MM.1S (cell line): ENCODE measurements around the gene ERF.

Source experiments
- DNase-seq: peaks from one replicate; pipeline ENCODE4 v3.0.0-alpha.2; 2015
- H2AFZ ChIP-seq: fragments of 300-600 bp; sonication (generic); 2 replicates; pipeline ENCODE4 v1.6.0; 2016; ENCODE audit warnings: antibody characterized with exemption, low read length
- H3F3A ChIP-seq: fragments of 300-600 bp; sonication (generic); 2 replicates; pipeline ENCODE4 v1.6.1; 2016; ENCODE audit warnings: mild to moderate bottlenecking, antibody characterized with exemption, low read length, moderate library complexity, mixed read lengths; ENCODE audit not compliant: insufficient read depth
- H3K27ac ChIP-seq: fragments of 300-600 bp; sonication (generic); 2 replicates; pipeline ENCODE4 v1.5.1; 2016; ENCODE audit warnings: mild to moderate bottlenecking, low read length
- H3K27me3 ChIP-seq: fragments of 300-600 bp; sonication (generic); replicated peaks from 2 replicates; pipeline ENCODE4 v1.6.0; 2016; ENCODE audit warnings: low read length; ENCODE audit not compliant: insufficient read depth
- H3K36me3 ChIP-seq: fragments of 300-600 bp; sonication (generic); replicated peaks from 2 replicates; pipeline ENCODE4 v1.6.1; 2016; ENCODE audit warnings: mild to moderate bottlenecking, low read length, mixed read lengths; ENCODE audit not compliant: insufficient read depth
- H3K4me1 ChIP-seq: fragments of 300-600 bp; sonication (generic); 2 replicates; pipeline ENCODE4 v1.6.1; 2016; ENCODE audit warnings: low read length, mixed read lengths
- H3K4me2 ChIP-seq: fragments of 300-600 bp; sonication (generic); 2 replicates; pipeline ENCODE4 v1.6.0; 2016; ENCODE audit warnings: low read depth, low read length
- H3K4me3 ChIP-seq: fragments of 300-600 bp; sonication (generic); 2 replicates; pipeline ENCODE4 v1.5.1; 2016; ENCODE audit warnings: low read length, mixed read lengths
- H3K79me2 ChIP-seq: fragments of 300-600 bp; sonication (generic); 2 replicates; pipeline ENCODE4 v1.6.1; 2016; ENCODE audit warnings: mixed run types, low read length, mixed read lengths
- H3K9ac ChIP-seq: fragments of 300-600 bp; sonication (generic); 2 replicates; pipeline ENCODE4 v1.6.1; 2016; ENCODE audit warnings: low read length, mixed read lengths
- H3K9me2 ChIP-seq: fragments of 300-600 bp; sonication (generic); replicated peaks from 2 replicates; pipeline ENCODE4 v1.6.1; 2016; ENCODE audit warnings: mild to moderate bottlenecking, low read length, mixed read lengths; ENCODE audit not compliant: insufficient read depth
- H3K9me3 ChIP-seq: fragments of 300-600 bp; sonication (generic); replicated peaks from 2 replicates; pipeline ENCODE4 v1.6.1; 2016; ENCODE audit warnings: mild to moderate bottlenecking, low read length, mixed read lengths; ENCODE audit not compliant: insufficient read depth
- H4K20me1 ChIP-seq: fragments of 300-600 bp; sonication (generic); 2 replicates; pipeline ENCODE4 v1.6.1; 2016; ENCODE audit warnings: mild to moderate bottlenecking, low read length, moderate library complexity, mixed read lengths; ENCODE audit not compliant: insufficient read depth
- EZH2 ChIP-seq: fragments of 300-600 bp; sonication (generic); optimal IDR thresholded peaks from 2 replicates; pipeline ENCODE3; 2017; ENCODE audit warnings: low read depth, mild to moderate bottlenecking, antibody characterized with exemption, low read length, mixed read lengths
- EZH2phosphoT487 ChIP-seq: fragments of 300-600 bp; sonication (generic); IDR thresholded peaks from 2 replicates; pipeline ENCODE4 v1.6.1; 2018; ENCODE audit warnings: antibody characterized with exemption, low read length
- TF ChIP-seq, protein P1 (sequence below): fragments of 300-600 bp; sonication (generic); IDR thresholded peaks from 2 replicates; pipeline ENCODE4 v1.5.1; 2016; ENCODE audit warnings: antibody characterized with exemption, low read length, mixed read lengths

The ERF gene

GRCh38 chr19:42242069-42242511, 12.8 kb downstream of the ERF start:
- H3K36me3 ChIP-seq, result no peaks in the 10 kb centered on the region
- H3K4me3 ChIP-seq, result peak overlapping the region; percentile 93
- peak overlapping the region; percentile 81 for H3K9ac ChIP-seq
- no peaks in the 10 kb centered on the region for H3K27me3 ChIP-seq
- peaks cover 21% of the 10 kb centered on the region for H3F3A ChIP-seq
- H3K79me2 ChIP-seq, result peaks cover 48% of the 10 kb centered on the region
- peak; percentile 18 for DNase-seq
- H3K4me2 ChIP-seq, result peak overlapping the region; percentile 91
- no peaks in the 10 kb centered on the region for H4K20me1 ChIP-seq
- TF ChIP-seq EZH2, result no peak
- TF ChIP-seq, protein P1, sequence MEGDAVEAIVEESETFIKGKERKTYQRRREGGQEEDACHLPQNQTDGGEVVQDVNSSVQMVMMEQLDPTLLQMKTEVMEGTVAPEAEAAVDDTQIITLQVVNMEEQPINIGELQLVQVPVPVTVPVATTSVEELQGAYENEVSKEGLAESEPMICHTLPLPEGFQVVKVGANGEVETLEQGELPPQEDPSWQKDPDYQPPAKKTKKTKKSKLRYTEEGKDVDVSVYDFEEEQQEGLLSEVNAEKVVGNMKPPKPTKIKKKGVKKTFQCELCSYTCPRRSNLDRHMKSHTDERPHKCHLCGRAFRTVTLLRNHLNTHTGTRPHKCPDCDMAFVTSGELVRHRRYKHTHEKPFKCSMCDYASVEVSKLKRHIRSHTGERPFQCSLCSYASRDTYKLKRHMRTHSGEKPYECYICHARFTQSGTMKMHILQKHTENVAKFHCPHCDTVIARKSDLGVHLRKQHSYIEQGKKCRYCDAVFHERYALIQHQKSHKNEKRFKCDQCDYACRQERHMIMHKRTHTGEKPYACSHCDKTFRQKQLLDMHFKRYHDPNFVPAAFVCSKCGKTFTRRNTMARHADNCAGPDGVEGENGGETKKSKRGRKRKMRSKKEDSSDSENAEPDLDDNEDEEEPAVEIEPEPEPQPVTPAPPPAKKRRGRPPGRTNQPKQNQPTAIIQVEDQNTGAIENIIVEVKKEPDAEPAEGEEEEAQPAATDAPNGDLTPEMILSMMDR, result no peak
- TF ChIP-seq EZH2phosphoT487, result no peak
- peaks cover 9% of the 10 kb centered on the region for H3K4me1 ChIP-seq
- 0 out of 2 replicates have a peak overlapping the region, but pooled peaks have one; percentile 9 for H2AFZ ChIP-seq
- no peaks in the 10 kb centered on the region for H3K9me2 ChIP-seq
- H3K27ac ChIP-seq, result peak overlapping the region; percentile 13; the same call in 1 of the 2 replicates
- no peaks in the 10 kb centered on the region for H3K9me3 ChIP-seq

GRCh38 chr19:42241279-42241678, 13.6 kb downstream of the ERF start:
- Histone ChIP-seq H3F3A (peaks cover 16% of the 10 kb centered on the region), H3K4me3 (peak overlapping the region; percentile 93), H3K79me2 (peaks cover 48% of the 10 kb centered on the region), H3K9me2 (no peaks in the 10 kb centered on the region), H3K9ac (peak overlapping the region; percentile 81), H3K27ac (no peak overlapping the region), H3K4me1 (peaks cover 9% of the 10 kb centered on the region), H2AFZ (no peak overlapping the region), H4K20me1 (no peaks in the 10 kb centered on the region), H3K27me3 (no peaks in the 10 kb centered on the region), H3K36me3 (no peaks in the 10 kb centered on the region), H3K4me2 (peak overlapping the region; percentile 91), H3K9me3 (no peaks in the 10 kb centered on the region)
- no peak for DNase-seq
- TF ChIP-seq, protein P1, result no peak
- TF ChIP-seq EZH2phosphoT487 (no peak), EZH2 (no peak)

GRCh38 chr19:42239544-42240220, 15.2 kb downstream of the ERF start:
- TF ChIP-seq EZH2 (no peak), EZH2phosphoT487 (no peak)
- TF ChIP-seq, protein P1, result no peak
- Histone ChIP-seq H3K9me3 (no peaks in the 10 kb centered on the region), H3K79me2 (peaks cover 50% of the 10 kb centered on the region), H3K36me3 (no peaks in the 10 kb centered on the region), H3K4me3 (no peak overlapping the region), H3K27ac (no peak overlapping the region), H4K20me1 (no peaks in the 10 kb centered on the region), H3K9ac (no peak overlapping the region), H3K27me3 (no peaks in the 10 kb centered on the region), H3F3A (peaks cover 11% of the 10 kb centered on the region), H2AFZ (no peak overlapping the region), H3K4me2 (no peak overlapping the region), H3K4me1 (peaks cover 5% of the 10 kb centered on the region; the same call in 1 of the 2 replicates), H3K9me2 (no peaks in the 10 kb centered on the region)
- no peak for DNase-seq
